Hepatocyte (in vitro differentiated cells): ENCODE results near the gene PRCD. TPM values are rescaled to one million over a fixed set of nuclear protein-coding genes. Genes with fewer than 3 reads are reported as not detected.

Experiments used
- DNase-seq: peaks from one replicate; pipeline ENCODE4 v3.0.0-alpha.2; 2016; ENCODE audit warnings: low spot score
- H2AFZ ChIP-seq: fragments of 200-600 bp; sonication (generic); 2 replicates; pipeline ENCODE4 v1.6.0; 2016; ENCODE audit warnings: antibody characterized with exemption, mild to moderate bottlenecking
- H3K27ac ChIP-seq: fragments of 200-600 bp; sonication (generic); 2 replicates; pipeline ENCODE4 v1.5.1; 2016; ENCODE audit warnings: mild to moderate bottlenecking
- H3K27me3 ChIP-seq: fragments of 200-600 bp; sonication (generic); 2 replicates; pipeline ENCODE4 v1.6.1; 2016
- H3K36me3 ChIP-seq: fragments of 200-600 bp; sonication (generic); replicated peaks from 2 replicates; pipeline ENCODE4 v1.5.1; 2016; ENCODE audit warnings: low read depth; ENCODE audit not compliant: insufficient read depth
- H3K4me1 ChIP-seq: fragments of 200-600 bp; sonication (generic); 2 replicates; pipeline ENCODE4 v1.5.1; 2016; ENCODE audit warnings: mild to moderate bottlenecking, moderate library complexity; ENCODE audit not compliant: insufficient read depth
- H3K4me2 ChIP-seq: fragments of 200-600 bp; sonication (generic); 2 replicates; pipeline ENCODE4 v1.6.0; 2016
- H3K4me3 ChIP-seq: fragments of 200-600 bp; sonication (generic); 2 replicates; pipeline ENCODE4 v1.5.1; 2016; ENCODE audit warnings: mild to moderate bottlenecking
- H3K79me2 ChIP-seq: fragments of 200-600 bp; sonication (generic); 2 replicates; pipeline ENCODE4 v1.6.0; 2017; ENCODE audit warnings: mild to moderate bottlenecking
- H3K9me2 ChIP-seq: fragments of 200-600 bp; sonication (generic); replicated peaks from 2 replicates; pipeline ENCODE4 v1.6.0; 2017; ENCODE audit warnings: mild to moderate bottlenecking; ENCODE audit not compliant: insufficient read depth
- H3K9me3 ChIP-seq: fragments of 200-600 bp; sonication (generic); 2 replicates; pipeline ENCODE4 v1.5.1; 2016; ENCODE audit warnings: low read depth, mild to moderate bottlenecking
- H4K20me1 ChIP-seq: fragments of 200-600 bp; sonication (generic); 2 replicates; pipeline ENCODE4 v1.6.0; 2016; ENCODE audit warnings: mild to moderate bottlenecking; ENCODE audit not compliant: insufficient read depth, poor library complexity, severe bottlenecking
- EZH2 ChIP-seq: fragments of 200-600 bp; sonication (generic); IDR thresholded peaks from 2 replicates; pipeline ENCODE4 v1.6.1; 2016; ENCODE audit warnings: antibody characterized with exemption, mild to moderate bottlenecking, borderline replicate concordance
- EZH2phosphoT487 ChIP-seq: fragments of 200-600 bp; sonication (generic); IDR thresholded peaks from one replicate; pipeline ENCODE4 v1.6.1; 2018; ENCODE audit warnings: antibody characterized with exemption, mild to moderate bottlenecking, low read depth, moderate library complexity; ENCODE audit not compliant: unreplicated experiment, severe bottlenecking
- WGBS: methylation state at CpG from one replicate; pipeline ENCODE4 v1.1.6; 2016; ENCODE audit warnings: low lambda C conversion rate; ENCODE audit errors: missing lambda C conversion rate; 5-methylcytosine and 5-hydroxymethylcytosine counted together
- polyA plus RNA-seq: library from polyadenylated mRNA; unstranded; fragments of >200 nt; fragmentation: Nextera tagmentation; extraction: Ambion mirVana; gene quantifications from 2 replicates; pipeline ENCODE4 v1.2.1, GENCODE V29; 2016
- total RNA-seq: library from RNA; depleted of rRNA; stranded (reverse); fragments of >200 nt; gene quantifications from 2 replicates; pipeline ENCODE4 v1.2.3, GENCODE V29; 2014
- TF ChIP-seq, protein P1 (sequence below): fragments of 200-600 bp; sonication (generic); IDR thresholded peaks from 2 replicates; pipeline ENCODE4 v1.5.1; 2016; ENCODE audit warnings: antibody characterized with exemption, mild to moderate bottlenecking; ENCODE audit not compliant: poor library complexity

PRCD gene
- total and polyA plus RNA-seq, 2 experiments from 2014 or later: 2.0 to 10.2 TPM

DNA sequence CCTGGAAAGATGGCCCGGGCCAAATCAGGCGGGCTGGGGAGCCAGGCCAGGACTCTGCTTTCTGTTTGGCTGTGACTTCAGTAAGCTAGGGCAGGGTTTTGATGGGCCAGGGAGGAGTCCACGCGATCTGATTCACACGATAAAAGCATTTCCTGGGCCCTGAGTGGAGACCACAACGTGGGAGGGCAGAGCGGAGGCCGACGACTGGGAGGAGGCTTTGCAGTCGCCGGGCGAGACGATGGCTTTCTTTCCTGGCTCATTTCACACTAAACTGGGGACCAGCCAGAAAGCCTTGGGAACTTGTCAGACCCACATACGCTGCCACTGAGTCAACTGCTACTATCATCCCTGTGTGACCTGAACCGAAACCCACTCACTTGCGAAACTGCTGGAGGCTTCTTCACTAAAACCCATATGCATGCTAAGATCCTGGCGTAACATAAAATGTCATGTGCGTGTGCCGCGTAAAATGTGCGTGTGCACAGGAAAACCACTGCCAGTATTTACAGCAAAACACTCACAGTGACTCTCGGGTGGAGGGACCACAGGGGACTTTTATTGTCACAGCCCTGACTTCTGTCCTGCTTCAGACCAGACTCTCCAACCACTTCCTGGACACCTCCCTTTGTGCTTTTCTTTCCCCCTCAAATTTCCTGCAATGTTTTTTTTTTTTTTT lies 24.4 kb upstream of the PRCD start:
- no peak overlapping the region for H3K27ac ChIP-seq
- H3K9me3 ChIP-seq: no peaks in the 10 kb centered on the region
- no peak overlapping the region for H2AFZ ChIP-seq

DNA sequence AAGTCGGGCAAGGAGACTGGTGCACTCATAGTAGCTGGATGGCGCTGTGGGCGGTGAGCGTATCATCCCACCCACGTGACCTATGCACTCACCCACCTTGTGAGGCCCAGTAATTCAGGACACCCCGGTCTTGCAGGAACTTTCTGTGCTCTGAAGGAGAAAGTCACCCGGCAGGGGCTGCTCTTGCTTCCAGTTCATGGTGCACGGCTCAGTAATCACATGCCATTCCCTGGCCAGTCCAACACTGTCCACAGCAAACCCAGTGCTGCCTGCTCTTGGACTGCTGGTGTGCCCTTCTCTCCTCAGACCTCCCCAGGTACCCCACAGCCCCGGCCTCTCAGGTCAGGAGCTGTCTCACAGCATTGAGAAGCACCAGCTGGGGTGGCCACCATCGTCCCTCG lies 22.2 kb upstream of the PRCD start:
- no peaks in the 10 kb centered on the region for H3K9me3 ChIP-seq
- no peaks in the 10 kb centered on the region for H3K27me3 ChIP-seq
- no peaks in the 10 kb centered on the region for H3K4me1 ChIP-seq
- no peak for DNase-seq
- no peak overlapping the region for H3K27ac ChIP-seq
- TF ChIP-seq EZH2: no peak
- TF ChIP-seq EZH2phosphoT487: no peak
- TF ChIP-seq, protein P1, sequence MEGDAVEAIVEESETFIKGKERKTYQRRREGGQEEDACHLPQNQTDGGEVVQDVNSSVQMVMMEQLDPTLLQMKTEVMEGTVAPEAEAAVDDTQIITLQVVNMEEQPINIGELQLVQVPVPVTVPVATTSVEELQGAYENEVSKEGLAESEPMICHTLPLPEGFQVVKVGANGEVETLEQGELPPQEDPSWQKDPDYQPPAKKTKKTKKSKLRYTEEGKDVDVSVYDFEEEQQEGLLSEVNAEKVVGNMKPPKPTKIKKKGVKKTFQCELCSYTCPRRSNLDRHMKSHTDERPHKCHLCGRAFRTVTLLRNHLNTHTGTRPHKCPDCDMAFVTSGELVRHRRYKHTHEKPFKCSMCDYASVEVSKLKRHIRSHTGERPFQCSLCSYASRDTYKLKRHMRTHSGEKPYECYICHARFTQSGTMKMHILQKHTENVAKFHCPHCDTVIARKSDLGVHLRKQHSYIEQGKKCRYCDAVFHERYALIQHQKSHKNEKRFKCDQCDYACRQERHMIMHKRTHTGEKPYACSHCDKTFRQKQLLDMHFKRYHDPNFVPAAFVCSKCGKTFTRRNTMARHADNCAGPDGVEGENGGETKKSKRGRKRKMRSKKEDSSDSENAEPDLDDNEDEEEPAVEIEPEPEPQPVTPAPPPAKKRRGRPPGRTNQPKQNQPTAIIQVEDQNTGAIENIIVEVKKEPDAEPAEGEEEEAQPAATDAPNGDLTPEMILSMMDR: no peak
- no peaks in the 10 kb centered on the region for H4K20me1 ChIP-seq
- H3K36me3 ChIP-seq: no peaks in the 10 kb centered on the region
- no peak overlapping the region for H3K4me2 ChIP-seq
- no peak overlapping the region for H2AFZ ChIP-seq
- no peaks in the 10 kb centered on the region for H3K79me2 ChIP-seq
- WGBS: 94% methylated on average over 9 of the region's 11 CpGs
- H3K9me2 ChIP-seq: no peaks in the 10 kb centered on the region
- H3K4me3 ChIP-seq: no peak overlapping the region

More for the DNA sequence above, 24.4 kb upstream of the PRCD start:
- WGBS: 89% methylated on average over 22 of the region's 22 CpGs
- H3K4me3 ChIP-seq: no peak overlapping the region
- H3K9me2 ChIP-seq: no peaks in the 10 kb centered on the region
- no peaks in the 10 kb centered on the region for H3K36me3 ChIP-seq
- H3K4me1 ChIP-seq: peaks cover 4% of the 10 kb centered on the region
- no peaks in the 10 kb centered on the region for H3K79me2 ChIP-seq
- H3K27me3 ChIP-seq: no peaks in the 10 kb centered on the region
- no peak for DNase-seq
- H3K4me2 ChIP-seq: no peak overlapping the region
- H4K20me1 ChIP-seq: no peaks in the 10 kb centered on the region
- no peak for TF ChIP-seq EZH2phosphoT487
- TF ChIP-seq, protein P1: no peak
- TF ChIP-seq EZH2: no peak

DNA sequence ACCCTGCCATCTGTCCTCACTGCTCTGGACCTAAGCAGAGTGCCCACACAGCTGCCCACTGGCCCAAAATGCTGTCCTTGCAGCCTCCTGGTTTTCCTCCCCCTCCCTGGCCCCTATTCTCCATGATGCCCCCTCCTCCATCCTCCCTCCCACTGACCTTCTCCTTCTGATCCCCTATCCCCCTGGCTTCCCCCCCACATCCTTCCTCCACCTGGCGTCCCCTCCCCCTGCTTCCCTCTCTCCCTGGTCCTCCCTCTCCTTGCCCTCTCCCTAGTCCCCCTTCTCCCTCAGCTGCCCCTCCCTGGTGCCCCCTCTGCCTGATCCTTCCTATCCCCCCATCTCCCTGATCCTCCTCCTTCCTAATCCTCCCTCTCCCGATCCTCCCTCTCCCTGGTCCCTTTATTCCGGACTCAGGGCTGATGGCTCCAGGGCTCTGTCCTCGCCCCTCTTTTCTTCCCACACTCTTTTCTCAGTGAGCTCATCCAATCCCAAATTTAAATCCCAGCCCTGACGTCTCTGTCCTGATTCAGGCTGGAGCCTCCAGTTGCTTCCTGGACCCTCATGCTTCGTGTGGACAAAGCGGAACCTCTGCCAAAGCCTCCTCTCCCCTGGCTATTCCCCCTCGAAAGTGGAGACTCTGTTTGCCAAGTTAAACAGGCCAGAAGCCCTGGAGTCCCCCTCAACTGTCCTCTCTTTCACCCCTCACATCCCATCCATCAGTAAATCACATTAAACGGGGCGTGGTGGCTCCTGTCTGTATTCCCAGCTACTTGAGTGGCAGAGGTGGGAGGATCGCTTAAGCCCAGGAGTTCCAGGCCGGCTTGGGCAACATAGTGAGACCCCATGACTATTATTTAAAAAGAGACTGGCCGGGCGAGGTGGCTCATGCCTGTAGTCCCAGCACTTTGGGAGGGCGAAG lies 20.5 kb upstream of the PRCD start:
- H2AFZ ChIP-seq: no peak overlapping the region
- no peak for DNase-seq
- H3K4me3 ChIP-seq: no peak overlapping the region
- no peaks in the 10 kb centered on the region for H3K27me3 ChIP-seq
- H3K4me2 ChIP-seq: no peak overlapping the region
- TF ChIP-seq EZH2phosphoT487: no peak
- TF ChIP-seq, protein P1: no peak
- no peak for TF ChIP-seq EZH2
- WGBS: 70% methylated on average over 14 of the region's 15 CpGs
- H3K36me3 ChIP-seq: no peaks in the 10 kb centered on the region
- peaks cover 4% of the 10 kb centered on the region for H3K4me1 ChIP-seq
- no peaks in the 10 kb centered on the region for H4K20me1 ChIP-seq
- H3K27ac ChIP-seq: no peak overlapping the region
- no peaks in the 10 kb centered on the region for H3K79me2 ChIP-seq
- H3K9me3 ChIP-seq: no peaks in the 10 kb centered on the region
- no peaks in the 10 kb centered on the region for H3K9me2 ChIP-seq
